Measurements from ENCODE around the gene PEDS1. TPM values are rescaled to one million over a fixed set of nuclear protein-coding genes. Genes with fewer than 3 reads are reported as not detected.

PEDS1 gene
- total RNA-seq, 1 donor from 2014 or later = 29.5 TPM

GRCh38 chr20:50120935-50121693 is 32.4 kb downstream of the PEDS1 start:
- Mint-ChIP-seq H3K4me1 (ENCODE audit: low read depth) (peaks cover 4% of the 10 kb centered on the region), H3K4me3 (ENCODE audit: low read depth) (no peak overlapping the region), H3K9me3 (no peaks in the 10 kb centered on the region), H3K36me3 (ENCODE audit: low read depth) (peaks cover 34% of the 10 kb centered on the region), H3K27me3 (ENCODE audit: low read depth) (no peaks in the 10 kb centered on the region), H3K27ac (no peak overlapping the region)
- peak; percentile 40 for DNase-seq (ENCODE audit: low spot score)
- intact Hi-C loops (cut with micrococcal nuclease) = loop anchor here (1.0 to 2.0 kb wide), 3 partner anchors 26 to 58 kb away; no protein-coding TSS in a partner anchor

- H3K27me3 Mint-ChIP-seq (ENCODE audit: low read depth) = no peaks in the 10 kb centered on the region
- no peak overlapping the region for H3K4me3 Mint-ChIP-seq (ENCODE audit: low read depth)
- DNase-seq (ENCODE audit: low spot score) = no peak
- no peak overlapping the region for H3K27ac Mint-ChIP-seq
- H3K9me3 Mint-ChIP-seq = no peaks in the 10 kb centered on the region
- intact Hi-C loops (cut with micrococcal nuclease) = loop anchor here (10.0 kb wide), 1 partner anchor 367 kb away; no protein-coding TSS in a partner anchor
- peaks cover 9% of the 10 kb centered on the region for H3K36me3 Mint-ChIP-seq (ENCODE audit: low read depth)
- peaks cover 27% of the 10 kb centered on the region for H3K4me1 Mint-ChIP-seq (ENCODE audit: low read depth)
These were observed 35.3 kb downstream of the PEDS1 start for GRCh38 chr20:50118203-50118602.

DNA sequence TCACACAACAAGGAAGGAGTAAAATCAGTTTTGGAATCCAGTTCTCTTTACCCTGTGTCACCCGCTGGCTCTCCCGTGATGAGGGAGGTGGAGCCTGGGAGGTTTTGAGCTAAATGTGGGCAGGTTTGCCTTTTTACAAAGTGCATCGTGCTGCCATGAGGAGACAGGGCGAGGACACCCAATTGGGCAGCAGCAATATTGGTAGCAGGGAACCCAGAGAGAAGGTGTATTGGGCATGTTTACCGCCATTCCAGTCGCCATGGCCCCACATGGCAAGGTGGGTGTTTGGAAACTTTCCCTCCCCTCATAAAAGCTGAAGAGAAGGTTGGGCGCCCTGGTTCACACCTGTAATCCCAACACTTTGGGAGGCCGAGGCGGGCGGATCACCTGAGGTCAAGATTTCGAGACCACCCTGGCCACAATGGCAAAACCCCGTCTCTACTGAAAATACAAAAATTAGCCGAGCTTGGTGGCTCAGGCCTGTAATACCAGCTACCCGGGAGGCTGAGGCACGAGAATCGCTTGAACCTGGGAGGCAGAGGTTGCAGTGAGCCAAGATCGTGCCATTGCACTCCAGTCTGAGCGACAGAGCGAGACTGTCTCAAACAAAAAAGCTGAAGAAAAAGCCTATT is 37.0 kb downstream of the PEDS1 start:
- Mint-ChIP-seq H3K9me3 (no peaks in the 10 kb centered on the region), H3K27ac (peak overlapping the region; percentile 95), H3K36me3 (ENCODE audit: low read depth) (peaks cover 11% of the 10 kb centered on the region), H3K4me1 (ENCODE audit: low read depth) (peaks cover 39% of the 10 kb centered on the region), H3K27me3 (ENCODE audit: low read depth) (no peaks in the 10 kb centered on the region), H3K4me3 (ENCODE audit: low read depth) (peak overlapping the region; percentile 85)
- DNase-seq (ENCODE audit: low spot score) = no peak
- intact Hi-C loops (cut with micrococcal nuclease) = loop anchor here (10.0 kb wide), 1 partner anchor 368 kb away; no protein-coding TSS in a partner anchor

DNA sequence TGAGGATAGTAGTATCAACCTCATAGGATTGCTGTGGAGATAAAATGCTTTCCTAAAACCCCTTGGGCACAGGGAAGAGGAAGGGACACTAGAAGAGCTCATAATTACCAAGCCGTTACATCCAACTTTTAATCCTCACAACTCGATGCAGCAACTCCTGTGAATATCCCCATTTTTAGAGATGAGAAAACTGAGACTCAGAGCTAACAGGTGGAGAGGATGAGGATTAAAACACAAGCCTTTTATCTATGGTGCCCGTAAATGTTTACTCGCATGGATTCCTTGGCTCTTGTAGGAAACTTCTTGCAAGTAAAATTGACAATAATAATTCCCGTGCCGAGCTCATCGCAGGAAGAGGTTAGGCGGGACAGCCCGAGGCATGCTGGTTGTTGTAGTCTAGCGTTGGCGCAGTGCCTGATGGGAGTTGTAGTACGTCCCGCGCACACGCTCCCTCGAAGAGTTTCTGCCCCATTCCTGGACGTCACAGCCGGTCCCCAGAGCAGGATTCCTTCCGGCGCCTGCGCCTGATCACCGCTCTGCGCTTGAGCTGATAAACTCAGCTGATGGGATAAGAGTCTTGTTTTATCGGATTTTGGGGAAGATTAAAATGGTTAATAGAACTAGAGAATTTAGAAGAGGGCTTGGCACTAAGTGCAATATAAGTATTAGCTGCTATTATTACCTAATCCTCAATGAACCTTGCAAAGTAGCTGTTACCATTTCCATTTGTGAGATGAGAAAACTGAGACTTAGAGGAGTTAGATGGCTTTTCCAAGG is 37.7 kb downstream of the PEDS1 start:
- Mint-ChIP-seq H3K4me1 (ENCODE audit: low read depth) (peaks cover 43% of the 10 kb centered on the region), H3K9me3 (no peaks in the 10 kb centered on the region), H3K36me3 (ENCODE audit: low read depth) (peaks cover 18% of the 10 kb centered on the region), H3K27me3 (ENCODE audit: low read depth) (no peaks in the 10 kb centered on the region), H3K27ac (peak overlapping the region; percentile 95), H3K4me3 (ENCODE audit: low read depth) (peak overlapping the region; percentile 85)
- DNase-seq (ENCODE audit: low spot score) = peak; percentile 86
- intact Hi-C loops (cut with micrococcal nuclease) = loop anchor here (10.0 kb wide), 1 partner anchor 369 kb away; no protein-coding TSS in a partner anchor

- no peak for DNase-seq (ENCODE audit: low spot score)
- Mint-ChIP-seq H3K4me1 (ENCODE audit: low read depth) (peaks cover 50% of the 10 kb centered on the region), H3K27me3 (ENCODE audit: low read depth) (no peaks in the 10 kb centered on the region), H3K9me3 (no peaks in the 10 kb centered on the region), H3K4me3 (ENCODE audit: low read depth) (peak overlapping the region; percentile 85), H3K27ac (peak overlapping the region; percentile 95), H3K36me3 (ENCODE audit: low read depth) (peaks cover 25% of the 10 kb centered on the region)
- intact Hi-C loops (cut with micrococcal nuclease) = loop anchor here (10.0 kb wide), 1 partner anchor 370 kb away; no protein-coding TSS in a partner anchor
These were observed 38.4 kb downstream of the PEDS1 start for GRCh38 chr20:50115041-50115512.

DNA sequence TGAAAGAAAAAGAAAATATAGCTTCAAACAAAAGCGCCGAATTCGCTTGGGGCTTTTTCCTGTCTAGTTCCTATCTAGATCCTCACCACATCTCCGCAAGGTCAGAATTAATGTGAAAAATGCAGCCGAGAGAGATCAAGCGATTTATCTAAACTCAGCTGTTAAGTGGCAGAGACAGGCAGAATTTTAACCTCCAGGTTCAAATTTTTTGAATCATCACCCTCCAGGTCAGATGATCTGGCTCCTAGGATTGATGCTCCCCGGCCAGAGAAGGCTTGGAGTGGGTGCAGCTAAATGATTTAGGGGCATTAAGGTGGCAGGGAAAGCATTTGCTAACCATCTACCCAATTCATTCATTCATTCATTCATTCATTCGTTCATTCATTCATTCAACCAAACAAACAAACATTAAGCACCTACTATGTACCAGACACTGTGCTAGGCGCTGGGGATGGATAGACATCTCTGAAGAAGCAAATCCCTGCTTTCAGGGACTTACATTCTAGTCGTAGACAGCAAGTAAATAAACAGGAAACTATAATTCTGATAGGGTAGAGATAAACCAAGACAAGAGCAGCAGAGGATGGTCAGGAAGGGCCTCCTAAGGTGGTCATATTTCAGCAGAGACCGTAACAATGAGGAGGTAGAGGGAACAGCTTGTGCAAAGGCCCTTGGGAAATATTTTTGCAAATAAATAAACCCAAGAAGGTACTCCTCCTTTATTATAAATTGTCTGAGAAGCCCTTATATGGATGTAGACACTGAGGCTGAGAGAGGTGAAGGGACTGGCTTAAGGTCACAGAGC is 39.9 kb downstream of the PEDS1 start:
- Mint-ChIP-seq H3K27ac (peak overlapping the region; percentile 98), H3K4me1 (ENCODE audit: low read depth) (peaks cover 61% of the 10 kb centered on the region), H3K27me3 (ENCODE audit: low read depth) (no peaks in the 10 kb centered on the region), H3K36me3 (ENCODE audit: low read depth) (peaks cover 35% of the 10 kb centered on the region), H3K4me3 (ENCODE audit: low read depth) (peak overlapping the region; percentile 99), H3K9me3 (no peaks in the 10 kb centered on the region)
- intact Hi-C loops (cut with micrococcal nuclease) = loop anchor here (2.0 to 10.0 kb wide), 7 partner anchors 33 to 836 kb away; partner anchors contain the start of gene ZNFX1
- DNase-seq (ENCODE audit: low spot score) = no peak

- H3K36me3 Mint-ChIP-seq (ENCODE audit: low read depth) = peaks cover 43% of the 10 kb centered on the region
- peaks cover 69% of the 10 kb centered on the region for H3K4me1 Mint-ChIP-seq (ENCODE audit: low read depth)
- peak within 1 kb of the TSS; percentile 99 for H3K4me3 Mint-ChIP-seq (ENCODE audit: low read depth)
- H3K27me3 Mint-ChIP-seq (ENCODE audit: low read depth) = no peaks in the 10 kb centered on the region
- intact Hi-C loops (cut with micrococcal nuclease) = loop anchor here (2.0 to 10.0 kb wide), 7 partner anchors 34 to 835 kb away; partner anchors contain the start of gene ZNFX1
- peak within 1 kb of the TSS; percentile 98 for H3K27ac Mint-ChIP-seq
- no peaks in the 10 kb centered on the region for H3K9me3 Mint-ChIP-seq
- peak; percentile 82 for DNase-seq (ENCODE audit: low spot score)
These were observed 40.8 kb downstream of the PEDS1 start, which contains the start of gene UBE2V1 for GRCh38 chr20:50112512-50113419. Gene UBE2V1, minus strand, starts transcription at chr20:50113150. Its CDS starts 22 bp downstream, at chr20:50113128.

DNA sequence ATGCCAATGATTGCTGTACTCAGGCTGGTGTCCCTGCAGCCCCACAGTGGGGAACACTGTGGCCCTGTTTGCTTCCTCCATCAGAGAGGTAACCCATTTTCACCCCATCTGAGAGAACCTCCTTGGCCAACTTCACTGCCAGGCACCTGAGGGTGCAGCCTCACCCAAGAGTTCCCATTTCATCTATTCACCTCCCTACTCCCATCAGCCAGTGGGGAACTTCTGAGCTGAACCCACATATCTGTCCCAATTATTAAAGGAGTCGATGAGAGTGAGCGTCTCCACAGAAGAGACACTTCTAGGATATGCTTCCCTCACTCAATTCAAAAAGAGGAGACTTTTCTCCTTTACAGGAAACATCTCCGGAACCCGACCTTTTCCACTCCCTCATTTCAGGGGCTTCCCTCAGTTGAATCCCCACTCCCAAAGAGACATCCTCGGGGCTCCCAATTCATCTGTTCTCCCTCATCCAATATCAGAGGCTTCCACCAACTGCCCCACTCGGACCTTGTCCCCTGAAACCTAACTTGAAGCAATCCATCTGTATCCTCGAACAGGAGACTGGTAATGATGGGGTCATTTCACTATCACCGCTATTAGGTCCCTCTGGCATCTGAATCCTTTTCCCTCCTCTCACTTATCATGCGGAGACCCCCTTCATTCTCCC is 41.6 kb downstream of the PEDS1 start:
- peaks cover 49% of the 10 kb centered on the region for H3K36me3 Mint-ChIP-seq (ENCODE audit: low read depth)
- peak overlapping the region; percentile 99 for H3K4me3 Mint-ChIP-seq (ENCODE audit: low read depth)
- H3K27ac Mint-ChIP-seq = peak overlapping the region; percentile 90
- no peak for DNase-seq (ENCODE audit: low spot score)
- intact Hi-C loops (cut with micrococcal nuclease) = loop anchor here (2.0 to 10.0 kb wide), 7 partner anchors 35 to 835 kb away; partner anchors contain the start of gene ZNFX1
- peaks cover 73% of the 10 kb centered on the region for H3K4me1 Mint-ChIP-seq (ENCODE audit: low read depth)
- no peaks in the 10 kb centered on the region for H3K9me3 Mint-ChIP-seq
- H3K27me3 Mint-ChIP-seq (ENCODE audit: low read depth) = no peaks in the 10 kb centered on the region

DNA sequence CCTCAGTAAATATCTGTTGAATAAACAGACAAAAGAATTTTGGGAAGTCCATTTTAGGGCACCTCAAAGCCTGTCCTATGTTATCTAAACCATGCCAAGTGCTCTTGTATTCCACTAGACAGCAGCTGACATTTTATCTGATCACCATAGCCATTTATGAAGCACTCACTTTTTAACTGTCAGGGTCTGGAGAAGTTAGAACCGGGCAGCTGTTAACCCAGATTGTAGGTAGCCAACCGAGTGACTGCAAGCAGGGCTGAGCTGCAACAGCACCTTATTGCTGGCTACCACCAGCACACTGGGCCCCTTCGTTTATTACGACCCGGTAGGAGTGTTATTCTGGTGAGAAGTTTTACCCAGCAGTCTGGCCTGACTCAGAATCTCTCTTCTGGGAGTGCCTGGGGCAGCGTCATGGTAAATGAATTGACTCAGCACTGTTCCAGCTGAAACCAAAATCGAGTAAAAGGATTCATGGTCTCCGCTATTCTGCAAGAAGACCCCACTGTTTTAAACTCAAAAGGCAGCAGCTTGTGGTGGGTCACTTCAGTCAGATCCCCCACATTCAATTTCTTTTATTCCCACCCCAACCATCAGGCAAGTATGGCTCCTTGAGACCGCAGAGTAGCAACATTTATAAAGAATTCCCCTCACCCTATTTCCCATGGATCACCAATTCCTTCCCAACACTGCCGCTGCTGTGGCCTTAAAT is 42.2 kb downstream of the PEDS1 start:
- Mint-ChIP-seq H3K4me3 (ENCODE audit: low read depth) (peak overlapping the region; percentile 99), H3K36me3 (ENCODE audit: low read depth) (peaks cover 54% of the 10 kb centered on the region)
- intact Hi-C loops (cut with micrococcal nuclease) = loop anchor here (5.0 to 10.0 kb wide), 6 partner anchors 226 to 834 kb away; partner anchors contain the start of gene ZNFX1

More for the DNA sequence above, 42.2 kb downstream of the PEDS1 start:
- H3K27me3 Mint-ChIP-seq (ENCODE audit: low read depth) = no peaks in the 10 kb centered on the region
- no peak for DNase-seq (ENCODE audit: low spot score)
- peaks cover 74% of the 10 kb centered on the region for H3K4me1 Mint-ChIP-seq (ENCODE audit: low read depth)
- no peaks in the 10 kb centered on the region for H3K9me3 Mint-ChIP-seq
- peak overlapping the region; percentile 90 for H3K27ac Mint-ChIP-seq

Measured in activated T-helper 2 cell treated with anti-CD3 and anti-CD28 coated beads, Interferon-gamma antibody, Interleukin-2, Interleukin-4, amounts not matched to agents 10 μg/mL and 5 μg/mL and 100 μg/mL, durations not matched to agents 14 hours and 24 hours and 36 hours (primary cell).